T-helper 1 cell (primary cell): Measurements from ENCODE around the gene MAGI2.

Experiments
- DNase-seq, 5 donors: peaks; one replicate each; pipeline ENCODE4 v3.0.0-alpha.2; 2012 to 2020
- total RNA-seq, 4 donors: gene quantifications; one replicate each; lab custom pipeline; 2026; lab: John Stamatoyannopoulos, UW

MAGI2 gene
- total RNA-seq = 0.12 to 0.76 (median 0.38) reads per million in 4 donors

DNA sequence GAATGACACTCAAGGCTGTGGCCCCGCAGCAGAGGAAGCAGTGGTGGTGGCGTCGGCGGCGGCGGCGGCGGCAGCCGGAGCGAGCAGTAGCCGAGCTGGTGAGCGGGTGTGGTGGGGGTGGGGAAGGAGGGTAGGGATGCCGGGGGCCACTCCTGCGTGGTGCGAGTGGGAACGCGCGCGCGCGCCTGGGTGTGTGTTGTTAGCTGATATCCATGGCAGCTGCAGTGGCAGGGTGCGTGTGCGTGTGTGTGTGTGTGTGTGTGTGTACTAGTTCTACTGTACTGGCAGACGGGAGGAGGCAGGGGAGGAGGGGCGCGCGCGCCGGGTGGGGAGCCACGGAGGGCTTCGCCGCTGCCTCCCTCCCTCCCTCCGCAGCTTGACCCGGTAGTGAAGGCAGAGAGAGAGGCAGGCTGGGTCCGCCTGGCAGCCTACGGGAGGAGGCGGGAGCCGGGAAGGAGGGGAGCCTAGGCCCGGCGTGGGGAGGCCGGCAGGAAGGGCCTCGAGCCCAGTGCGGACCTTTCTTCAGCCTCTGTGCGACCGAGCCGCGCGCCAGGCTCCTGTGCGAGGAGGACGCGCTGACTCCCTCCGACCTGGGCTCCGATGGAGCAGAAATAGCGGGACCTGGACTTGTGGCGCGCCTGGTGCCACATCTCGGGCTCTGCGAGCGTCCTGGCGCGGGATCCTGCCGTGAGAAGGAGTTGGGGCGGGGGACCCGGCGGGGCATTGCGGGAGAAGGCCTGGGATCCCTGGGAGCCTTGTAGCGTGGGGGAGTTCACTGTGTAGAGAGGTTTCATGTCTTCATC is at the start of gene MAGI2:
Gene MAGI2 (minus strand): TSS at position 110 of the 803 bp plus-strand sequence. CDS start 347 bp downstream, outside the sequence.
- no peak for DNase-seq

- no peak for DNase-seq
These were observed 48.7 kb upstream of the MAGI2 start for GRCh38 chr7:79502151-79502550.

DNA sequence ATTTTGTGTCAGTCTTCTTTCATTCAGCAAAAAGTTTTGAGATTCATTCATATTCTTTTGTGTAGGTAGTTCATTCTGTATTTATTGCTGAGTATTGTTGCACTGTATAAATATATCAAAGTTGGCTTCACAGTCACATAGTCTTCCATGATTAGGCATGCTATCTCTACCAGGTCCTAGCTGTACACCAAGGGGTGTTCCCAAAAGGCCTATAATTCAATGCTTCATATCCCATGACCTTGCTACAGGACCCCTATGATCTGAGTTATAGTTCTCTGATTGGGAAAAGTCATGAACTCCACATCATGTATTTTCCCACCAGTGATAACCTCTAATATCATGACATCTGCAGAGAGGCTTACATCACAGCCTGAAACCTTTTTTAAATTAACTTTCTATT is 47.3 kb upstream of the MAGI2 start:
- DNase-seq = no peak

- DNase-seq = no peak
These were observed 44.3 kb upstream of the MAGI2 start for GRCh38 chr7:79497728-79498127.

DNA sequence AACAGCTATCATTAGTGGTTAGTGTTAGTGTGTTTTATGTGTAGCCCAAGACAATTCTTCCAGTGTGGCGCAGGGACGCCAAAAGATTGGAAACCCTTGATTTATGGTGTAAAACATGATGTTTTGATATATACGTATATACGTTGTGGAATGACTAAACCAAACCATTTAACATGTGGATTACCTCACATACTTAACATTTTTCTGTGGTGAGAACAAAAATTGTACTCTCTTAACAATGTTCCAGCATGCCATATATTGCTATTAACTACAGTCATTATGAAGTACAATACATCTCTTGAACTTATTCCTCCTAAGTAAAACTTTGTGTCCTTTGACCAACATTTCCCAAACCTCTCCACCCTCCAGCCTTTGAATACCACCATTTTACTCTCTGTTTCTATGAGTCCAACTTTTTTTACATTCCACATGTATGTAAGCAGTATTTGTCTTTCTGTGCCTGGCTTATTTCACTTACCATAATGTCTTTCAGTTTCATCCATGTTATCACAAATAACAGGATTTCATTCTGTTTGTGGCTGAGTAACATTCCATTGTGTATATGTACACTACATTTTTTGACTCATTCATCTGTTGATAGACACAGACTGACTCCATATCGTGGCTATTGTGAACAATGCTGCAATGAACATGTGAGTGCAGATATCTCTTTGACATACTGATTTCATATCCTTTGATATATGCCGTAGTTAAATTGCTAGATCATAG is 42.2 kb upstream of the MAGI2 start:
- no peak for DNase-seq

GRCh38 chr7:79494046-79494445 is 40.6 kb upstream of the MAGI2 start:
- DNase-seq = no peak

DNA sequence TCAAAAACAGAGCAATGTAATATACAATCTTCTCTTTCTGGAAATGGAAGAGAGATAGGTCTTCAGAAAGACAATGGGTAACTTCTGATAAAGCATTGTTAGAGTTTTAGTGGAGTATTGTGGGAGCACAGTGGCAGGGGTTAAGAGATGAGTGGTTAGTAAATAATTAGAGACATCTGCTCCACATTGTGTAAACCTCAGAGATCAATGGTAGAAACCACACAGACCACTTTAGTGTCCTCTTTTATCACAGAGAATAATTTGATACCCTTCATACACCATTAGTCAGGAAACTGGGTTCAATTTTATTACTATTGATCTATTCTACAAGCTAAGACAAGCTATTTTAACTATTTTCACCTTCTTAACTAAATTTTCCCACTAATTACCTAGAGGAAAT is 35.9 kb upstream of the MAGI2 start:
- DNase-seq = no peak

DNA sequence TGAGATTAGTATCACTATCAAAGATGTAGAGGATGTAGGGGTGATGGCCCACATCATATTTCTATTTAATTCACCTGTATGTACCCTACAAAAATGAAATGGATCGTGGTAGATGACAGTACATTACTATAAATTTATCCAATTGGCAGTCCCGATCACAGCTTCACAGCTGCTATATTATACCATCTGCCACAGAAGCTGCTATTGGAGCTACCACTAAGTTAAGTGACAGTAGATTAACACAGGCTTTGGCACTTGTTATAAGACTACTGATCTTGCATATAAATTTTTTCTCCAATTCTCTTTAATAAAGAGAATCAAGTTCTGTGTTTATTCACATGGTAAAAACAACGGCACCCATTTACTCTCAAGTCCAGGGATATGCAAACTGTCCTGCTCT is 24.9 kb upstream of the MAGI2 start:
- no peak for DNase-seq

DNA sequence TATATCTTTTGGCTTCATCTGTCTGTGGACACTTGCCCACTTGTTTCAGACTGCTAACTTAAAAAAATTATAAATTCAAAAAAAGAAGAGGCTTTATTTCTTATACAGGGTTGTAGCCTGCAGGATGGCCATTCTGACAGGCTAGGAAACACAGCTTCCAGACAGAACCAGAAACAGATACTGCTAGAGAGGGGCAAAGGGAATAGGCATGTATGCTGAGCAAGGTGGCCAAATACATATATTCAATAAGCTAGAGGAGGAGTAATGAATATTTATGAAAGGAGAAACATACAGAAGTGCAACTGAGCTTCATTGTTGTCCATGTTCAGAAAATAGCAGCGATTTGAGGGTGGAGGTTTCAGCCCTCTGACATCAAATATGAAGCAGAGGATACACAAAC is 22.0 kb upstream of the MAGI2 start:
- no peak for DNase-seq

DNA sequence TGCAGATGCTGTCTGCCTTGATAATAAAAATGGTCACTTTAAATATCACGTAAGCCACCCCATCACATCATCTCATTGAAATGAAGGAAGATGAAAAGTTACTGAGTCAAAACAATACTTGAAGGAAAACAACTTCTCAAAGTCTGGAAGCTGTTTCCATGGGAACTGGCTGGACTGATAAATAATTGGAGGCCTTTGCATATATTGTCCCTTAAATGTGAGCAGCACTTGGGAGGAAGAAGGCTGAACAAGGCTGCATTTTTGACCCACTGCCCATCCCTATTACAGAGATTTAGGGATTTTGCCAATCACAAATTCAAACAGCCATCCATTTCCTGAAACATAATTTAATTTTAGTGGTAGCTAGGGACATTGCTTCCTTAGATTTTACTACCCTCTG is 18.2 kb upstream of the MAGI2 start:
- no peak for DNase-seq

GRCh38 chr7:79471283-79471682 is 17.8 kb upstream of the MAGI2 start:
- DNase-seq = no peak

GRCh38 chr7:79465551-79465950 is 12.1 kb upstream of the MAGI2 start:
- DNase-seq = no peak

GRCh38 chr7:79464051-79464450 is 10.6 kb upstream of the MAGI2 start:
- DNase-seq = no peak

DNA sequence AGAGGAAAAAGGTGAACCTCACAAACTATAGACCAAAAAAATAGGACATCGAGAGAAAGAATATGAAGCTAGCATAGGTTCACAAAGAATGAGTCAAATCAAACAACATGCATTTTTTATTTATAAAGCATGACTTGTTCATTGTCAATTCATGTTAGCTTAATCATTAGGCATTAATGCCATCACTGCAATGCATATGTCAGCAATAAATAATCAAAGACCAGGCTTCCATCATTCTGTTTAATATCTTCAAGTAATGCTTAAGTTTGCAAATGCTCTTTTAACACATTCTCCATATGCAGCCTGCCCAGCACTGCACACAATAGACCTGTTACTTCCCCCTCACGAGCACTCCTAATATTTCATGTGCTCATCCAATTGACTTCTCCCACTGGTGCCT is 8.9 kb upstream of the MAGI2 start:
- no peak for DNase-seq

DNA sequence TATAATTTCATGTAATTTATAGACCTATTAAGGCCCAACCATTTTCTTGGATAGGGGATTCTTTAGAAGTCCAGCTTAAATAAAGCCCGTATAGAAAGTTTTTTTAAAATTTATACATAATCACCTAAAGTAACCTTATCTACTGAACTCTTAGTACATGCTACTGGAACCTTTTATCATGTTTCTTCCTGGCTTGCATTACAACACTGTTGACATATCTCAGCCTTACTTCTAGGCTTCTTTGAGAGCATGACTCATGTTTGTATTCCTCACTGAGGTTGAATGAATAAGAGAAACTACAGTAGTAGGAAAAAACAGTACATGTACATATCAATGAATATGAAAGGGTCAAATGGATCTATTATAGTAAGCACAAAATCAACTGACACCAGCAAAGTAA is 8.2 kb upstream of the MAGI2 start:
- no peak for DNase-seq

DNA sequence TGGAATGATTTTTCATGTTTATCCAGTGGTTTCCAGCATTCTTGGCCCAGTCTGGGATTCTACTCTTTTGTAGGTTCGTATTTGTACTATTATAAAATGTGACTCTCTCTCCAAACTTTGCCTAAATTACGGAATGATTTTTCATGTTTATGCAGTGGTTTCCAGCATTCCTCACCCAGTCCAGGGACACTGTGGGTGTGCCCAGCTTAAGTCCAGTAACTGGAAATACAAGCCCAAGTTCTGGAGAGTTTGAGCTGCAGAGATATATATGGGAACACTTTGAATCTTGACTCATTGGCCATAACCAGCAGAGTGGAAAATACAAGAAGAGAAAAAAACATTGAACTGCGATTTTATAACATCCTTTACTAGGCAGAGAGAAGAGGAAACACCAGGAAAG is 5.9 kb upstream of the MAGI2 start:
- DNase-seq = no peak

- DNase-seq = no peak
These were observed 5.3 kb upstream of the MAGI2 start for GRCh38 chr7:79458796-79459195.

DNA sequence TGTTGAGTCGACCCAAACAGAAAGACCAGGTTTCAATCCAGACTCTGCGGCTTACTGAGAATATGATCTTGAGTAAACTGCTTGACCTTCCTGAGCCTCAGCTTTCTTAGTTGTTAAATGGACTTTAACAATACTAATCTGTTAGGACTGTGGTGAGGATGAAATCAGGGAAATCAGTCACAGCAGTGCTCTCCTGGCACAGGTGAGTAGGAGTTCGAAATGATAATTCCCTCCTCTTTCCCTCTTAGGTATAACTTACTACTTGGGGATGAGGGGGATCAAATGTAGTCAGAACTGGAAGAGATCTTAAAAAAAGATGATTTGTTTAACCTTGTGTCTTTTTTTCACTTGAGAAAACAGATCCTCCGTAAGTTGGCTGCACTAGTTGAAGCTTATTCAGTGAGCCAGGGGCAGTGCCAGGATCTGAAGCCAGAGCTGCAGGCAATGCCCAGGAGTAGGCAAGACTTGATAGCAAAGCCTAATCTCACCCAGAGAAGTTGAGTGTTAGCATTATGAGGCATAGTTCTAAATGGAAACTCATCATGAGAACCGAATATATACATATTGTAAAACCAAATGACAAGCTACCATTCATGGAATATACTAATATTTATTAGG is 1.8 kb upstream of the MAGI2 start:
- DNase-seq = no peak

- DNase-seq = no peak
These were observed 994 bp upstream of the MAGI2 start for GRCh38 chr7:79454361-79454960.

DNA sequence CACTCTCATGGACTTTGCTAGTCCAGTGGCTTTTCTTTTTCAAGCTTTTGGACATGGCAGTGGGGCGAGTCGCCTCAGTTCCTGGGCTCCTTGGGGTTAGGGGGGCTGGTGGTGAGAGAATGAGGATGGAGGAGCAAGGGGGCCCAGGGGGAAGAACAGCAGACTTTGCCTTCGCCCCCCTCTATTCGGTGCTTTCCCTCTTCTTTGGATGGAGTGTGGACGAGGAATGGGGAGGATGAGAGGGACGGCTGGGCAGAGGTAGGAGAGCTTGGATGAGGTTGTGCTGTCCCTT is 255 bp downstream of the MAGI2 start:
- no peak for DNase-seq

GRCh38 chr7:79452495-79453265 is 787 bp downstream of the MAGI2 start:
- DNase-seq = no peak

DNA sequence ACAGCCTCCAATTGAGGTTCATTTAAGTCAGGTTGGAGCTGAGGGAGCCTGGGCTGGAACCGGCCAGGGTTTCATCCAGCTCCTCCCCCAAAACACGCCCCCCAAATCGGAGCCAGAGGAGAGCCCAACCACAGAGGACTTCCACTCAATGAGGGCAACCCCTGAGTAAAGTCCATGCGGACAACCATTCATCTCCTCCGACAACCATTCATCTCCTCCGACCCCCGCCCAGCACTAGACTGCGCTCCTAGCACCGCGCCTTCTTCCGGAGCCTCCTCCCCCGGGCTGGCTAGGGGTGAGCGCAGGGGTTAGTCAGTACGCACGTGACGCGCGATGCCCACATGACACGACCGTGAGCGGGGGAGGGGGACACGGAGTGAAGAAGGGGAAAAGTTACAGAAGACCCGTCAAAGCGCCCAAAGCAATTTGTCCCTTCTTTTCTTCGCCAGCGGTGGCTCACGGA is 1.4 kb downstream of the MAGI2 start:
- no peak for DNase-seq

DNA sequence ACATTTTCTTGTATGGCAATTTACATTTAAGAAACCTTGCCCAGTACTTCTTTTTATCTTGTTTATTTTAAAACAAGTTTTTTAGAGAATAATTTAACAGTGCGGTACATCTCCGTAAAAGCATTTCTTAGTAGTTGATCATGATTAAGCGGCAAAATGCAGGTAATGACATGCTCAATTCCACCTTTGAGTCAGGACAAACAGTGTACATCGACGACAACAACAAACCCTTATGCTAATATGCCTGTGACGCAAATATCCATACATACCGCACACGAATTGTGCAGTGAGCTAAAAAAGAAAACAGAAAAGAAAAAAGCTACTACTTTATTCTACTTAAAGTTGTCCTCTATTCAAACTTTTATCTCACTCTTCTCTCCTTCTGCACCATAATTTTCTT is 1.9 kb downstream of the MAGI2 start:
- DNase-seq = no peak
